Duodenal mucosa (tissue), 2 donors: Measurements from ENCODE around the gene FSTL4.

Source experiments
- H3K27ac ChIP-seq: one replicate; pipeline ENCODE4 v1.7.0; 2013; ENCODE audit warnings: low read depth, low read length
- H3K27me3 ChIP-seq, 2 donors: one replicate each; pipeline ENCODE4 v1.7.0; 2013; ENCODE audit warnings: low read length in 2 of 2, control low read depth in 1 of 2; ENCODE audit not compliant: insufficient read depth in 2 of 2, control insufficient read depth in 1 of 2
- H3K36me3 ChIP-seq, 2 donors: one replicate each; pipeline ENCODE4 v1.7.0; 2013; ENCODE audit warnings: low read length in 2 of 2, control low read depth in 1 of 2; ENCODE audit not compliant: insufficient read depth in 2 of 2, control insufficient read depth in 1 of 2
- H3K4me1 ChIP-seq, 2 donors: one replicate each; pipeline ENCODE4 v1.7.0; 2013; ENCODE audit warnings: low read length in 2 of 2, control low read depth in 1 of 2; ENCODE audit not compliant: insufficient read depth in 2 of 2, control insufficient read depth in 1 of 2
- H3K4me3 ChIP-seq, 2 donors: one replicate each; pipeline ENCODE4 v1.7.0; 2013; ENCODE audit warnings: low read length in 2 of 2, low read depth in 1 of 2
- H3K9ac ChIP-seq, 2 donors: one replicate each; pipeline ENCODE4 v1.7.0; 2013; ENCODE audit warnings: low read length in 2 of 2, low read depth in 1 of 2
- H3K9me3 ChIP-seq, 2 donors: one replicate each; pipeline ENCODE4 v1.7.0; 2013; ENCODE audit warnings: low read length in 2 of 2, control low read depth in 1 of 2; ENCODE audit not compliant: control insufficient read depth in 1 of 2

FSTL4 gene

DNA sequence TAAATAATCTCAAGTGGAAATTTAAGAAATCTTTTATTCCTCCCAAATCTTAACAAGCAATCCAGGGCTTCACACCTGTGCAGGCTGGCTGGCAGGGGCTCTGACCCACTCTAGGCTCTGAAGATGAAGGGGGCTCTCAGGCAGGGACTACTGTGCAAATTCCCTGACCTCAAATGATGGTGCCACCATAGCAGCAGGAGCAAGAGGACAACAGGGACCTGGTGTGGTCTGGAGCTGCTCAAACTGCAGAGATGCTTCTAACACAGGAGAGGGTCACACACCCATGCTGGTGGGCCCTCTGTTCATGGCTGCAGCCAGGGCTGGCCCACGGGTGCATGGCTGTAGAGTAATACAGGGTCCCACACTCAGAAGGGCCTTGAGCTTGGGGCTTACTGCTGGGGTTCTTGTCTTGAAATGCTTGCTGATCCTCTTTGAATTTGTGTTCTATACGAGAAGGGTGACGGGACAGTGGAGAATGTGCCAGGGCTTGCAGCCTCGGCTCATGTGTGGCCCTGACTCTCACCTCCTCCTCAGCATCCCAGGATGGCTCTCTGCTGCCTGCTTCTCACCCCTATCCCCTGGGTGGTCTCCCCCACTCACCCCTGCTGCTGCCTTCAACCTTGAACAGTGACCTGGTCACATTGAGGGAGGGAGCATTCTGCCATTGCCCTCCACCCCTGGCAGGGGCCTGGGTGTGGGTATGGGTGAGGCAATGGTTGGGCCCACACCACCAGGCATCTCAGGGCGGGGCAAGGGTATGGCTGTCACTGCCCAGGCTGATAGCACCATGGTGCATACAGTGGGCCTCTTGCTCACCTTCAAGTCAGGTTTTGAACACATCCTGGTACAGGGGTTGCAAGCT lies 191.7 kb downstream of the FSTL4 start:
- peaks cover 4 to 8% of the 10 kb centered on the region in 2 donors for H3K27me3 ChIP-seq
- no peak overlapping the region for H3K27ac ChIP-seq
- no peaks in the 10 kb centered on the region for H3K9me3 ChIP-seq
- H3K4me1 ChIP-seq = no peaks in the 10 kb centered on the region
- no peak overlapping the region for H3K9ac ChIP-seq
- no peak overlapping the region for H3K4me3 ChIP-seq
- no peaks in the 10 kb centered on the region for H3K36me3 ChIP-seq

GRCh38 chr5:133415906-133416305 lies 196.4 kb downstream of the FSTL4 start:
- Histone ChIP-seq H3K4me3 (no peak overlapping the region), H3K27ac (no peak overlapping the region), H3K4me1 (no peaks in the 10 kb centered on the region), H3K36me3 (no peaks in the 10 kb centered on the region), H3K27me3 (peaks cover 5 to 8% of the 10 kb centered on the region in 2 donors), H3K9ac (no peak overlapping the region), H3K9me3 (no peaks in the 10 kb centered on the region)

DNA sequence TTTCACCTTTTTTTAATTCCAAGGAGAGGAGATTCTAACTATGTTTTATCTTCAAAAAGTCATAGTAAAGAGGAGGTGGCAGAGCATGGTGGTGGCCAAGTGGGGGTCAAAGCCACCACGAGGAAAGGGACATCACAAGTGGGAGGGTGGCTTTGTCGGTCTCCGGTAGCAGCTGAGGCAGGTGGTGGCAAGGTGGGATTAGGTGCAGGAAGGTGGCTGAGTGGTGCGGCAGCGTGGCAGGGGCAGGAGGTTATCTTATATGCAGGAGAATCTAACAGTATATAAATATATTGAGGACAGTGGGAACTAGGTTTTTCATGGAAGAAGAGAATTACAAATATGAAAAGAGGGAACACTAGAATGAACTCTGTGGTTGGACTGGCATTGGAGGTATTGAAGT lies 196.8 kb downstream of the FSTL4 start:
- no peaks in the 10 kb centered on the region for H3K36me3 ChIP-seq
- H3K4me1 ChIP-seq = no peaks in the 10 kb centered on the region
- H3K4me3 ChIP-seq = no peak overlapping the region
- H3K27ac ChIP-seq = no peak overlapping the region
- H3K27me3 ChIP-seq = peaks cover 5 to 6% of the 10 kb centered on the region in 2 donors
- no peak overlapping the region for H3K9ac ChIP-seq
- H3K9me3 ChIP-seq = no peaks in the 10 kb centered on the region

DNA sequence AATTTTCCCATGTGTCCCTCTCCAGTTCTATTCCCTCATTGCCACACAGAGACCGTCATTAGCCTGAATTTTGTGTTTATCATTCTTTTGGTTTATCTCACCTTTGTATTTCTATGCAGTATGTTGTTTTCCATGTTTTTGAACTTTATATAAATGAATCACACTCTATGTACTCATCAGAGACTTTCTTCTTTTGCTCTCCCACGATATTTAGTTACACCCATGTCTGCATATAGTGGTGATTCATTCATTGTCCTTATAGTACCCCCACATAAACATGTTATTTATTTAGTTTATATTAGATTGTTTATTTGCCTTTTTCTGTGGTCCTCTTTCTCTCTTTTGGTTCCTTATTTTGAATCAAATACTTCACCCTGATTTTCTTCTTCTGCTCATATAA lies 199.7 kb downstream of the FSTL4 start:
- Histone ChIP-seq H3K9me3 (no peaks in the 10 kb centered on the region), H3K4me3 (no peak overlapping the region), H3K27ac (no peak overlapping the region), H3K9ac (no peak overlapping the region), H3K4me1 (no peaks in the 10 kb centered on the region), H3K27me3 (peaks cover 5% of the 10 kb centered on the region in 2 donors), H3K36me3 (no peaks in the 10 kb centered on the region)

- Histone ChIP-seq H3K27me3 (peaks cover 5% of the 10 kb centered on the region in 2 donors), H3K27ac (no peak overlapping the region), H3K4me3 (no peak overlapping the region), H3K9me3 (no peaks in the 10 kb centered on the region), H3K9ac (no peak overlapping the region), H3K4me1 (no peaks in the 10 kb centered on the region), H3K36me3 (no peaks in the 10 kb centered on the region)
These were observed 202.0 kb downstream of the FSTL4 start for GRCh38 chr5:133410335-133410828.

DNA sequence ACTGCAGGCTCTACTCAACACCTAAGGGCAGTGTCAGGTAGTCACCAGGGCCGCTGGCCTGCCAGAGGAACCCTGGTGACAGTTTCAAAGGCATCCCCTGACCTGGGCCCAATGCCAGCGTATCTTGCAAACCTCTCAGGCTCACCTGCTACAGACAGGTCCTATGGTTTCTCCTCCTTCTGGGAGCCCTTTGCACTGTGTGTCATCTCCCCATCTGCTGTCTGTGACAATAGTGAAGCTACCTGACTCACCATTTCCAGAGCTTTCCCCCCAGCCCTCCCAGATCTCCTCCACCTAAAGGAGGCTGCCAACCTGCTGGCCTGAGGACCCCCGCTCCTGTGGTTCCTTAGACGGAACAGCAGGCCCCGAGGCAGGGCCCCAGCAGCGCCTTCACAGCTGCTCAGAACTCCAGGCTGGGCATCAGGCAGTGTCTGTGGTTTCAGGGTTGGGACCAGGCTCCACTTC lies 203.1 kb downstream of the FSTL4 start:
- H3K27me3 ChIP-seq = peaks cover 5% of the 10 kb centered on the region in 2 donors
- H3K9ac ChIP-seq = no peak overlapping the region
- H3K27ac ChIP-seq = no peak overlapping the region
- H3K4me3 ChIP-seq = no peak overlapping the region
- H3K36me3 ChIP-seq = no peaks in the 10 kb centered on the region
- H3K9me3 ChIP-seq = no peaks in the 10 kb centered on the region
- H3K4me1 ChIP-seq = no peaks in the 10 kb centered on the region

GRCh38 chr5:133408322-133408721 lies 204.0 kb downstream of the FSTL4 start:
- Histone ChIP-seq H3K27me3 (peaks cover 3 to 4% of the 10 kb centered on the region in 2 donors), H3K9me3 (no peaks in the 10 kb centered on the region), H3K27ac (no peak overlapping the region), H3K4me1 (no peaks in the 10 kb centered on the region), H3K36me3 (no peaks in the 10 kb centered on the region), H3K4me3 (no peak overlapping the region), H3K9ac (no peak overlapping the region)

GRCh38 chr5:133406977-133407632 lies 205.2 kb downstream of the FSTL4 start:
- no peak overlapping the region for H3K4me3 ChIP-seq
- no peaks in the 10 kb centered on the region for H3K27me3 ChIP-seq
- no peaks in the 10 kb centered on the region for H3K36me3 ChIP-seq
- no peaks in the 10 kb centered on the region for H3K4me1 ChIP-seq
- no peaks in the 10 kb centered on the region for H3K9me3 ChIP-seq
- no peak overlapping the region for H3K27ac ChIP-seq
- H3K9ac ChIP-seq = no peak overlapping the region

GRCh38 chr5:133406208-133406976 lies 205.9 kb downstream of the FSTL4 start:
- no peak overlapping the region for H3K27ac ChIP-seq
- H3K4me1 ChIP-seq = no peaks in the 10 kb centered on the region
- H3K9me3 ChIP-seq = no peaks in the 10 kb centered on the region
- no peaks in the 10 kb centered on the region for H3K36me3 ChIP-seq
- H3K4me3 ChIP-seq = no peak overlapping the region
- H3K27me3 ChIP-seq = no peaks in the 10 kb centered on the region
- no peak overlapping the region for H3K9ac ChIP-seq
